GM18870 (cell line): ENCODE measurements around the gene MCHR2.
"Not testable (repeated sequence)": the region's sequence is repeated elsewhere in the genome, so short reads cannot be mapped to it uniquely, and the experiment has no call there.

Experiments used
- ATAC-seq: cut with Tn5 transposase; IDR thresholded peaks from one replicate; pipeline ENCODE4 v1.9.1; 2021; ENCODE audit warnings: moderate library complexity; ENCODE audit not compliant: unreplicated experiment

The MCHR2 gene, protein sequence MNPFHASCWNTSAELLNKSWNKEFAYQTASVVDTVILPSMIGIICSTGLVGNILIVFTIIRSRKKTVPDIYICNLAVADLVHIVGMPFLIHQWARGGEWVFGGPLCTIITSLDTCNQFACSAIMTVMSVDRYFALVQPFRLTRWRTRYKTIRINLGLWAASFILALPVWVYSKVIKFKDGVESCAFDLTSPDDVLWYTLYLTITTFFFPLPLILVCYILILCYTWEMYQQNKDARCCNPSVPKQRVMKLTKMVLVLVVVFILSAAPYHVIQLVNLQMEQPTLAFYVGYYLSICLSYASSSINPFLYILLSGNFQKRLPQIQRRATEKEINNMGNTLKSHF

DNA sequence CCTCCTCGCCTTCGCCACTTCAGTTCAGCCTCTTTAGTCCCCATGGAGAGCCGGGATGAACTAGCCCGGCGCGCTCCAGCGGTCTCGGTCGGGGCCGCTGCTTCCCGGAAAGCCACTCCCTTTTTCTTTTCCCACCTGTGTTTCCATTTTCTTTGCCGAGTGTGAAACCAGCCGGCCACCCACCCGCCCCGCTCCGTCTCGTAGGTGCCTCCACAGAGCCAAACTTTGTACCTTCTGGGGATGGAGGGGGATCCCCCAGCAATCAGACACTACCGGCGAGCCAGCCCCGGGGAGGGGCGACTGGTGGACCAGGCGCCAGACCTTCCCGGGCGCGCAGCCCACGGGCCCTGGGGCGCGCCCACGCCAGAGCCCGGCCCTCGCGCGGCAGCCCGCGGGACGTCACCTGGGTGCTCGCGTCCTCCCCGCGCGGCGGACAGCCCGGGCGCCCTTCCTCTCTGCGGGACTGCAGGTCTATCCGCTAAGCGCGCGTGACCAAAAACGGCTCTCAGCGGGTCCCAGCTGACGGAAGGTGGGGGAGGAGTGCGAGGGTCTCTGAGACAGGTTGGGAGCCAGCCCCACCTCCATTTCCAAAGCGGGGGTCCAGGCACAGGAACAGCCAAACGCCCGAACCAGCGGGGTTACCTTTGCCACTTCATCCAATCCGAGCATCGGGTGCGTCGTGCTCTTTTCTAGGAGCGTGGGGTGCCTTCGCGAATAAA lies at the start of gene MCHR2:
TSS of gene MCHR2 (minus strand) at position 691 of the 719 bp plus-strand sequence. CDS start 38,076 bp downstream, outside the sequence.
- no peak for ATAC-seq

DNA sequence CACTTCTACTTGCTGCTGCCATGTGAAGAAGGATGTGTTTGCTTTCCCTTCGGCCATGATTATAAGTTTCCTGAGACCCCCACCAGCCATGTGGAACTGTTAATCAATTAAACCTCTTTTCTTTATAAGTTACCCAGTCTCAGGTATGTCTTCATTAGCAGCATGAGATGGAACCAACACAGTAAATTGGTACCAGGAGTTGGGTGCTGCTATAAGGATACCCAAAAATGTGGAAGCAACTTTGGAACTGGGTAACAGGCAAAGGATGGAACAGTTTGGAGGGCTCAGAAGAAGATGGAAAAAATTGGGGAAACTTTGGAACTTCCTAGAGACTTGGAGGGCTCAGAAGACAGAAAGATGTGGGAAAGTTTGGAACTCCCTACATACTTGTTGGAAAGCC lies 44.5 kb upstream of the MCHR2 start:
- not testable (repeated sequence) for ATAC-seq

DNA sequence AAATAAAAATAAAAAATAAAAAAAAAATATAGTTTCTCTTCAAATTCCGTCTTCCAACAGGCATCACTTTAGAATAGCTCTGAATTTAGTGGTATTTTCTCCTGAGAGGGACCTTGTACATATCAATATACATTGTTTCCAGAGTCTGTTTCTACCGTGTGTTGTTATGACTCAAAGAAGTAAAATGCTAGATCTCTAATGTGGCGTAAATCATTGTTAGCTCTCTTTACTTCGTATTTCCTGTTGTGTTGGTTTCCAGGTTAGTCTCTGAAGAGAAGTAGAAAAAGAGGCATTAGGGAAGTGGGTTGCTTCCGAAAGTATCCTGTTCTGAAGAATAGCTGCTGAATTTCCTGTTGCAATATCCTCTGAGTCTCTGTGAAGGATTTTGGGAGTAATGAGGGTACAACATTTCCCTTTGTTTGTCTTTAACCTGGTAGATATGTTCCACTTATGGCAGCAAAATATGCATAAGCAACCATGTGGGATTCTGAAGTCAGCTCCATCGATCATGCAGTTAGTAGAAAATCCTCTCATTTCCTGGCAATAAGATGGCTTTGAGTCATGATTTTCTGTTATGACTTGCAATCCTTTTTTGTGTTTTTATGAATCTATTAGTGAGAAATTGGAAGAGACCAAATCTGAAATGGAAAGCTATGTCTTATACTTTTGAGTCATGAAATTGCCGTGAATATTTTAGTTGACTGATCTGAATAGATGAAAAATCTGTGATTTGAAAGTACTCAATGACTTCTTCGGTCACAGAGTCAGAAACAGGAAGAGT lies 42.0 kb upstream of the MCHR2 start:
- ATAC-seq, result peak; percentile 90

DNA sequence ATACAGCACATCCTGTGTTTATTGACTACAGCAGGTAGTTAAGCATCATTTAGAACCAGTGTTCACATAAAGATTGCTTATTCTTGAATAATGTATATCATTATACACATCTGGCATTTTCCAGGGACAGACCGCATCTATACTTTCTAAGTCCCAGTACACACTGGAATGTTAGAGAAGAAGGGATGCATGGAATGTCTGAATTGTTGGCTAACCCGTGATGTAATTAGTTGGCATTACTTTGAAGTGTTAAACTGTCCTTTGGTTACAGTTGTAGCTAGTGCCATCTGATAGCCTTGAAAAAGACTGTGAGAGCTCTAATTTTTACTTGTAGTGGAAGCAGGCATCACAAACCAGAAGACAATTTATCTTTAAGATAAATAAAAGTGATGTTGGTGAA lies 29.8 kb upstream of the MCHR2 start:
- no peak for ATAC-seq

DNA sequence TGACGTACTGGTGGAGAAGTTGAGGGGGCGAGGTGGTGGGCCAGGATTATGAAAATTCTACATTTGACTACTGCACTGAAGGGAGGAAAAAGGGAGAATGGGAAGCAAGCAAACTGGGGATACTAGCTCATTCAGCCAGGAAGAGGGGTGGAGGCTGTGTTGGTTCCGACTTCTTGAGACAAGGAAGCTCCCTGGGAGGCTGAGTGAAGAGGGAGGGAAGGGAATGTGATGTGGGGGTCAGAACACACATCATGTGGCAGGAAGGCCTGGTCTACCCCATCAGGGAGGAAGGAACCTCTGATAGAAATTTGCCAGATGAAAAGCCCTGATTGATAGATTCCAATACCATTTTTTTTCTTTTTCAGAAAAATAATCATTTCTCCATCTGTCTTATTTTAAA lies 28.8 kb upstream of the MCHR2 start:
- ATAC-seq, result no peak

DNA sequence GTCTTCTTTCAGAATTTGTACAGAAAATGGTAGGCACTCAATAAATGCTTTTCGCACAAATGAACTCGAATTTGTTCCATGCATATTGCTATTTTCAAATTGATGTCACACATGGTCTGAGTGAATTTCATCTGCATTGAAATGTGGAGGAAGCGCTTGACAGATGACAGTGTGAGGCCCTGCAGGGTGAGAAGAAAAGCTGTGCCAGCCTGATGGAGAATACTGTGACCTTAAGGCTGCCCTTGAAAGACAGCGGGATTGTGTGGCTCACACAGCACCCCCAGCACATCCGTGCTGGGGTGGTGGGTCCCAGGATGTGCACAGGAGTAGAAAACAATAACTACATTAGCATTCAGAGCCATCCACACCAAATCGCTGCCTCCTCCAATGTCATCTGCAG lies 14.8 kb upstream of the MCHR2 start:
- no peak for ATAC-seq

DNA sequence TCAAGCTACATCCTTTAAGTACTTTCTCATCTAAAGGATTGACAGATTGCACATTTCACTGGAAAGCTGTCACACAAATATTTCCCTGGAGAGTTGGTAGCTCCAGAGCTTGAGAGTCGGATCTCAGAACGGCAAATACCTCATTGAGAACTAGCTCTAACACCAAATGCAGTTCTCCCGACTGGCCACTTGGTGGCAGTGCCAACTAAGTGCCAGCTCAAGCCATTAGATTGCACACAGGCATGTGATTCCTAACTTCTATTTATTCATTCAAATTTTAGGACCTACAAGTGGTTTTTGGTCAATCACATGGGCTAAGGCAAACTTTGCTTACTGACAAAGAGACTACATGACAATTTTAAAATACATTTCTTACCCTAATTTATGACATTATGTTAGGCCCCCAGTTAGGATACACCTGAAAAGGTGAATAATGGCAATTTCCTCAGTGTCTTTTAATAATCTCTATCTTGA lies 7.9 kb upstream of the MCHR2 start:
- ATAC-seq, result peak; percentile 94

DNA sequence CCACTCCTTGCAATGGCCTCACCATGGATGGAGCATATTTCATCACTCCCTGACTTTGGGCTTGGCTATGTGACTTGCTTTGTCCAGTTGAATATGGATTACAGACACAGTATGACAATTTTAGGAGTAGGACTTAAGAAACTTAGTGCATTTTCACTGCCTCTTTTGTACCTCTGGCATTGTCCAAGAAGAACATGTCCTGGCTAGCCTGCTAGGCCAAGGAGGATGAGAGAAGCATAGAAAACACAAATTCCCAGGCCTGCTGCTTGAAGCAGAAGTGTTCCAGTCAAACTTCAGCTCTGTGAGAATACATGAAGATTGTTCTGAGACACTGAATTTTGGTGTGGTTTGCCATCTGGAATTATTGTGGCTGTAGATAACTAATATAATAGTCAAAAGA lies 3.1 kb upstream of the MCHR2 start:
- ATAC-seq, result no peak

DNA sequence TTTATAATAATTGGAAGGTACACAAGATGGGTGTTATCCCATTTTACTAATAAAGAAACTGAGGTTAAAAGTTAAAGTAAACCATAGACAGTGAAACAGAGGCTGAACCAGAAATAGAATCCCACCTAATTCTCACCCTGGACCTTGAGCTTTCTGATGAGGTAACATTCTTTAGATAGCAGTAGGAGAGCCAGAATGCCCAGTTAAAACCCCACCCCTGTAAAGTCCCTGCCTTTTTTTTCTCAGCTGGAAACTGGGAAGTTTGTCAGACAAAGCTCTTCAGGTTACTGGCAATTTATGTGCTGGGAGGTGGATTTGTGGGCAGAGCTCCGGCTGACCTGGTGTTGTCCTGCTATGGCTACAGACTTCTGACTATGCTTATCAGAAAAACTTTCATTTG lies 1.9 kb upstream of the MCHR2 start:
- ATAC-seq, result no peak

DNA sequence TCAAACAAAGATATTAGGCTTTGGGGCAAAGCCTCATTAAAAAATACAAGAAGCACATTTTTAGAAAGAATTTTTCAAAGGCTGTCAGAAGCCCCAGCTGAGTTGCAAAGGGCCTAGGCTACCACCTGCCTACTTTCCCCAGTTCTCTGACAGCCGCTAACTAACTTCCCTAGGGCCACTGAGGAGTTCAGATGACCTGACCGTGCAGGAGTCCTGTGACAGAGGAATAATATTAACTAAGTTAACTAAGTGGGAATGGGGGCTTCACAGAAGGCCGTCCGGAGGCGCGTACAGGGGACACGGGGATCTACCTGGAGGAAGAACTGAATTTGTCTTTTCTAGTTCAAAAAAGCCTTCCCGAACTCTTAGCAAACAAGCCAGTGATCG lies 884 bp downstream of the MCHR2 start:
- ATAC-seq, result no peak

DNA sequence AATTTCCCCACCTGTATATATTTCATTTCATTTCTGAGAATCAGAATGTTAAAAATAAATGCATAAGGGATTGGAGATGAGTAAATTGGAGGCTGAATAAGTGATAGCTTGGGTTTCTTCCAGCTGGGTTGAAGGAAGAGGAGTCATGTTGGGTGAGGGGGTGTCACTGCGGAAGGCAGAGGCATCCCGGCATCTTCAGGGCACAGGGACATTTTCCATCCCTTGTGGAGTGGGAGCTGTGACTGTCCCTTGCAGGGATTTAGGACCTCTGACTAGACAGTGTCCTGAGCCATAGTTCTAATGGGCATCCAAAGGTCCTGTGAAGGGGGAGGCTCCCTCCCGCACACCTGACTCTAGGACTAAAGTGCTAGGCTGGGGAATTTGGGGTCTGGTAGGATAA lies 2.1 kb downstream of the MCHR2 start:
- ATAC-seq, result no peak

DNA sequence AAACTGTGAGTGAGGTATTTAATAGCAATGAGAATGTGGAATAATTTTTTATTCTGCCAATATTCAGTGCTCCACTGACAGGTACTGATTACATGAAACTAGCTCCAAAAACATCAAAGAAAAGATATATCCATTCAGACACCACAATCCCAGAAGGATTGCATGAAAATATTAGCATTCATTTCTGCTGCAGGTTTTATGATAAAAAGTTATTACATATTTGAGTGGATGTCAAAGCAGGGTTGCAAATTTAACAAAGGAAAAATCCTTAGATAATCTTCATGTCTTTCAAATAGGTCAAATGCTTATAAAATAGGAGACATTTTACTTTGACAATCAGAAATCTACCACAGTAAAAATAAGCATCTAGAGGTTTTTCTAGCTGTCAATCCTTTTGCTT lies 13.3 kb downstream of the MCHR2 start:
- no peak for ATAC-seq

DNA sequence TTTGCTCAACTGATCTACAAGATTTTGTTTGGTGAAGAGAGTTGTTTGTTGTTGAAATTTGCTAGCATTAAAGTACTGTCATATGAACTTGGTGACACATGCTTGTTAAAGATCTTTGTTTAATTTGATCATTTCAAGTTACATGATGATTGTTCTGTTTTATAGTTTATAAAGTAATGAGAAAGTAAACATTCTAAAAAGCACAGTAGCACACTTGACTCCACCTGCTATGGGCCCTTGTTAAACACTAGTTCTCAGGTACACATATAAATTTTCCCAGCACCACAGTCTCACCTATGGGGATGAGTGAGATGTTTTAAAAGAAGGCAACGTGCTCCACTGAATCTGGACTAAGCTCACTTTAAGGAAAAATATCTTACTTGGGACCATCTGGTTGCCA lies 14.1 kb downstream of the MCHR2 start:
- no peak for ATAC-seq

DNA sequence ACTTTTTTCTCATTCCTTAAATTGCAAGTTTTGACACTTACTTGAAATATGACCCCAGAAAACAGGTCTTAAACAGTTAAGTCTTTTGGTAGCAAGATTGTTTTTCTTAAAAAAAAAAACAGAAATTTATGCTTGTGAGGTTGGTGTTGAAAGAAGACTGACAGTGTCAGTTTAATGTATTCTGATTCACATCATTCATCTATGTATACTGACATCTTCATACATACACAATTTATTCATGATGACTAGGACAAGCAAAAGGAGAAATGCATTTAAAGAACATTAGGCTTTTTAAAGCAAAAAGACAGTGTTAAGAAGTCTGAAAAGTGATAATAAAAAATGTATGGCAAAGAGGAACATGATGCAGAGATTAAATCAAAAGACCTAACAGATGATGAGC lies 27.0 kb downstream of the MCHR2 start:
- no peak for ATAC-seq

DNA sequence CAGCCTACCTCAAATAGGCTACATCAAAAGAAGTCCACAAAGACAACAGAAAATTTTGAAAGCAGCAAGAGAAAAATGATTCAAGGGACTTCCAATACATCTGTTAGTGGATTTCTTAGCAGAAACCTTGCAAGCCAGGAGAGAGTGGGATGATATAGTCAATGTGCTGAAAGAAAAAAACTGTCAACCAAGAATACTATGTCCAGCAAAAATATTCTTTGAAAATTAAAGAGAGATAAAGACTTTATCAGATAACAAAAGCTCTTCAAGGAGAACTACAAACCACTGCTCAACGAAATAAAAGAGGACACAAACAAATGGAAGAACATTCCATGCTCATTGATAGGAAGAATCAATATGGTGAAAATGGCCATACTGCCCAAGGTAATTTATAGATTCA lies 34.0 kb downstream of the MCHR2 start:
- ATAC-seq, result no peak

DNA sequence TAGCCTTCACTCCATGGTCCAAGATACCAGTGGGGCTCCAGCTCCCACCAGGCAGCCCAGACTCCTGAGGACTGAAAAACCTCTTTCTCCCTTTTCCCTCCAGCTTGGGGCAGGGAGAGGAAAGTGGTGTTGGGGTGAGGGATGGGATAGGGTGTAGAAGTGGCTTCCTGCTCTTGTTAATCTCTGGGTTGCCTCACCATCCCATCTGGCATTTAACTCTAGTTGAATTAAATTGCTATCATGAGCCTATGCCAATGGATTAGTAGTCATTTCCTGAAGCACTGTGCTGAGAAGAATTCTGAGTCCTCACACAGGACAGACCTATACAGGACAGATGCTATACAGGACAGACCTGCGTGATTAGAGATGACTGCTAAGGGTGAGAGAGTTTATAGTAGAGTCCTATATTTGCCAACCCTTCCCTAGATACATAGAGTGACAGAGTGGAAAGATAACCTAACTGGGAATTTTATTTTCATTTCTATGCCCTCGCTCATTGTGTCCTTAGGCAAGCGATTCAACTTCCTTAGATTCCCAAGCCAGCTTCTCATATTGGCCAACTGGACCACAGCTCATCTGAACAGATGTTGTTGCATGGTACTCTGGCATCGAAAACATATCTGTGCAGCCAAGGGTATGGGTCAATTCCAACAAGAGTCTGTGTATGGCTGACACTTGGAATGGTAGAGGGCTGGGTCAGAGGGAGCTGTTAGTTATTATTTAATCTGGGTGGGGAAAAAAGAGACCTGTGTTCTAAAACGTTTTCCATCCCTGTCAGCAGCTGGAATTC lies 42.8 kb downstream of the MCHR2 start:
- ATAC-seq, result no peak

DNA sequence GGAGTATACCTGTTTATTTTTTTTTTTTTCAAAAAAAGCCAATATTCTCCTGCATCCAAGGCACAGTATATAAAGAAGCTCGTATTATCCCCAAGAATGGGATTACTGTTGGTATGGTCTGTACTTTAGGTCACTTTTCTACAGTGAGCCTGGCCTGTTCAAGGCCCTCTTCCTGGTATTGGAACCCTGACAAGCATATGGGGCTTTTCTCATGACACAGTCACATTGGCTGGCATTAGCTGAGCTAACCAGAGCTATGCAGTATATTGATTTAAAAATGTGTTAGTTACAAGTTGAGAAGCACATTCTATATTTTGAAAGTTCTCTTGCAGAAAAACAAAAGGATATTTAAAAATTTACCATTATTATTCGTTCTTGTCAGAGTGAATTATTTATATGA lies 48.0 kb downstream of the MCHR2 start:
- no peak for ATAC-seq

DNA sequence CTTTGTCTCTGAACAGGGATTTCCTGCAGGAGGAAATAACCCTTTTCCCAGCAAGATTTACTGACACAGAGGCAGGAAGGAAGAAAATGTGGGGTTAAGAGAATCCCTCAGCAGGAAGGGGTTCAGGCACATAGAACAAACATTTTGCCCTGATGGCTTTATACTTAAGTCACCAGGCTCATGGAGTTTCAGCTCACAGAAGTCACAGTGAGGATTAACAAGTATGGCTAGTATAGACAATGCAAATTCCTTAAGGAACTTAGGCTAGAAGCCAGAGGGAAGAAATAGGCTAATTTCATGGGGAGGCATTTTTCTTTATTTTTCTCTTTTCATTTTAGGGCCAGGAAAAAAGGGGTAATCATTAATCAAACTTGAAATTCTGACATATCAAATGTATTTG lies 50.2 kb downstream of the MCHR2 start:
- no peak for ATAC-seq

DNA sequence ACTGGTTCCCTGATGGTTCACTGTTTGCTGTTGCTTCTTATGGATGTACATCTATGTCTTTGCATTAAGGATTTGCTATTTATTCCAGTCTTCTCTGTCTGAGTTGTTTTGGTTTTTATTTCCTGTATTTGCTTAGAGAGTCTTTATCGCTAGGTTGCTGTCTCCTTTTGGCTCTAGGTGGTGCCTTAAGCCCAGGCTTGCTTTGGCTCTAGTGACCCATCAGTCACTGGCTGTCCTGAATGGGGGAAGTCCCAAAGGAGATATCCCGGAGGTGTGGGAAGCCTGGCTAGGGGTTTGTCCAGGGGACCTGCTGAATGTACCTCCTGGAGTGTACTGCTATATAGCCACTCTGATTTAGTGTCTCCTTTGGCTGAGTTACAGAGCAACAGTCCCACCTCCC lies 53.4 kb downstream of the MCHR2 start:
- no peak for ATAC-seq

DNA sequence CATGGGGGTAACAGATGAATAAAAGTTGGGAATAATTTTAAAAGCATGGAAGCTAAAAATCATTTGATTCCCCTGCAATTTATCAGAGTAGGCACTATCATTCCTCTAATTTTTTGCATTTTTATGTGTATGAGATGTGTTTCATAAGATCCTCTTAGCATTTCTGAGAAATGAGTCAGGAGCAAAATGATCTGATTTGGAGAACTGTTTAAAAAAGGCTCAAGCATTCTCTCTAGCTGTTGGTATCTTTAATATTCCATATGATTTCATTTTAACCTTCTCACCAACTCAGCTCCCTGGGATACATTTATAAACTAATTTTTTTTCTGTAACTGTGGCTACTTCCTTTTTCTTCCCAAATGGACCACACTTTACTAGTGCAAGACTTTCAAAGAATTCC lies 60.9 kb downstream of the MCHR2 start:
- no peak for ATAC-seq

DNA sequence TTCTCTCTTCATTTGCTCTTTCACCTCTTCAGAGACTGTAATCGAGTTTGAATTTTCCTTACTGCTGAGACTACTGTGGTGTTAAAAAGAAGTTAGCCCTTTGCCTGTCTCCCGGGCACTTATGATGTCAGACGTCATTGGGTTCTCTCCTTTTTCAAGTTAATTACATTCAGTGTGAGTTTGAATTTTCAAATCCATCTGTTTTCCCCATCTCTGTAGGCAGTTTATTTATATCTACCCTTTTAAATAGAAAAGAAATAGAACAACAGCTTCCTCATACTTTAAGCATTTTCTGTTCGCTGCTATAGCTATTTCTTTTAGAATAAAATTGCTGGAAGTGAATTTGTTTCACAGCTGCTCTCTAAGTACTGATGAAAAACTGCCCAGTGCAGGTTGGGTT lies 81.4 kb downstream of the MCHR2 start:
- no peak for ATAC-seq
